Esophagus muscularis mucosa (tissue), 4 donors: ENCODE measurements around the gene VASH2. TPM values are rescaled to one million over a fixed set of nuclear protein-coding genes. Genes with fewer than 3 reads are reported as not detected.

Source experiments
- DNase-seq: peaks from one replicate; pipeline ENCODE4 v3.0.0-alpha.2; 2017; ENCODE audit errors: extremely low spot score
- H3K27ac ChIP-seq, 4 donors: fragments of 200-600 bp; sonication (generic); replicated peaks in 1 of 4; 1 replicate in 3 of 4; 2 replicates in 1 of 4; pipeline ENCODE4 v1.5.1; 2016 to 2019; ENCODE audit warnings: mild to moderate bottlenecking in 1 of 4
- H3K27me3 ChIP-seq, 4 donors: fragments of 200-600 bp; sonication (generic); one replicate each; pipeline versions ENCODE4 v1.5.1 to v1.6.0; 2016 to 2019
- H3K36me3 ChIP-seq, 4 donors: fragments of 200-600 bp; sonication (generic); one replicate each; pipeline ENCODE4 v1.5.1; 2016 to 2019
- H3K4me1 ChIP-seq, 4 donors: fragments of 200-600 bp; sonication (generic); one replicate each; pipeline ENCODE4 v1.5.1; 2016 to 2019
- H3K4me3 ChIP-seq, 4 donors: fragments of 200-600 bp; sonication (generic); 1 replicate in 2 of 4; 2 replicates in 2 of 4; pipeline ENCODE4 v1.5.1; 2016 to 2019; ENCODE audit warnings: mild to moderate bottlenecking in 4 of 4, moderate library complexity in 1 of 4
- H3K9me3 ChIP-seq, 4 donors: fragments of 200-600 bp; sonication (generic); 1 replicate in 3 of 4; 2 replicates in 1 of 4; pipeline ENCODE4 v1.5.1; 2016 to 2019
- EP300 ChIP-seq: sonication (generic); formaldehyde crosslinking; IDR thresholded peaks from one replicate; pipeline ENCODE4 v1.6.1; 2017; ENCODE audit warnings: antibody characterized with exemption
- POLR2A ChIP-seq: fragments of 450-650 bp; IDR thresholded peaks from one replicate; pipeline ENCODE4 v1.6.1; 2017; ENCODE audit warnings: antibody characterized with exemption, moderate library complexity, mild to moderate bottlenecking, low read depth
- POLR2AphosphoS5 ChIP-seq, 2 donors: sonication (generic); formaldehyde crosslinking; IDR thresholded peaks; one replicate each; pipeline ENCODE4 v1.6.1; 2017; ENCODE audit warnings: antibody characterized with exemption in 2 of 2
- WGBS: methylation state at CpG from one replicate; pipeline ENCODE4 v1.1.5; 2018; 5-methylcytosine and 5-hydroxymethylcytosine counted together
- intact Hi-C: fragments of 100-400 bp; cut with DNase I; formaldehyde crosslinking; loops from one replicate; pipeline ENCODE4 v1.15.1; 2023
- total RNA-seq, 4 donors: library from RNA; depleted of rRNA; stranded (reverse); fragments of >200 nt; gene quantifications; one replicate each; pipeline versions ENCODE4 v1.1.0 to v1.2.1, GENCODE V29; 2016
- TF ChIP-seq, protein P1 (sequence below), 3 experiments: fragments of 200-600 bp in 2 of 3; fragments of 450-650 bp in 1 of 3; sonication (generic) in 2 of 3; IDR thresholded peaks; one replicate each; pipeline ENCODE4 v1.5.1; 2017 to 2019; ENCODE audit warnings: antibody characterized with exemption in 3 of 3, mild to moderate bottlenecking in 2 of 3, moderate library complexity in 1 of 3

VASH2 gene
- total RNA-seq, 4 donors from 2014 or later: 1.9 to 8.3 (median 2.6) TPM

DNA sequence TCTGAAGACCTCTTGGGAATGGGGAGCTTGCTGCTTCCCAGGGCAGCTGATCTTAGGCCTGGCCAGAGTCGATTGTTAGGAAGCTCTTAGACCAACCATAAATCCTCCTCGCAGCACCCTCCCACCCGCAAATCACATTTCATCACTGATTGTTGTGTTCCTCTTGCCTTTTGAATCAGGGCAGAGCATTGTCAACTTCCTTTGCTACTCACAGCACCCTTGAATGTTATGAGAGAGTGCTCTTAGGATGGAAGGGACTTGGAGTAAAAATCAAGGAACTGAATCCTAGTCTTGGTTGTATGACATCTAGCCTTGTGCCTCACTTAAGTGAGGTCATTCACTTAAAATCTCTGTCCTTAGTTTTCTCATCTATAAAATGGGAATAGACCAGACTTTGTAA is 3.0 kb downstream of the VASH2 start:
- peaks cover 12 to 32% (median 30%) of the 10 kb centered on the region in 4 donors for H3K4me1 ChIP-seq
- H3K9me3 ChIP-seq: no peaks in the 10 kb centered on the region
- H3K4me3 ChIP-seq: no peak overlapping the region
- DNase-seq: no peak
- H3K27me3 ChIP-seq: peaks cover 0 to 18% (median 0%) of the 10 kb centered on the region in 4 donors
- TF ChIP-seq, protein P1, sequence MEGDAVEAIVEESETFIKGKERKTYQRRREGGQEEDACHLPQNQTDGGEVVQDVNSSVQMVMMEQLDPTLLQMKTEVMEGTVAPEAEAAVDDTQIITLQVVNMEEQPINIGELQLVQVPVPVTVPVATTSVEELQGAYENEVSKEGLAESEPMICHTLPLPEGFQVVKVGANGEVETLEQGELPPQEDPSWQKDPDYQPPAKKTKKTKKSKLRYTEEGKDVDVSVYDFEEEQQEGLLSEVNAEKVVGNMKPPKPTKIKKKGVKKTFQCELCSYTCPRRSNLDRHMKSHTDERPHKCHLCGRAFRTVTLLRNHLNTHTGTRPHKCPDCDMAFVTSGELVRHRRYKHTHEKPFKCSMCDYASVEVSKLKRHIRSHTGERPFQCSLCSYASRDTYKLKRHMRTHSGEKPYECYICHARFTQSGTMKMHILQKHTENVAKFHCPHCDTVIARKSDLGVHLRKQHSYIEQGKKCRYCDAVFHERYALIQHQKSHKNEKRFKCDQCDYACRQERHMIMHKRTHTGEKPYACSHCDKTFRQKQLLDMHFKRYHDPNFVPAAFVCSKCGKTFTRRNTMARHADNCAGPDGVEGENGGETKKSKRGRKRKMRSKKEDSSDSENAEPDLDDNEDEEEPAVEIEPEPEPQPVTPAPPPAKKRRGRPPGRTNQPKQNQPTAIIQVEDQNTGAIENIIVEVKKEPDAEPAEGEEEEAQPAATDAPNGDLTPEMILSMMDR (IDR thresholded peaks at IDR 0.05): no peak
- TF ChIP-seq EP300 (no peak), POLR2A (no peak)
- no peak overlapping the region for H3K27ac ChIP-seq
- 82% methylated on average over 3 of the region's 3 CpGs for WGBS
- intact Hi-C loops: no loop called here
- no peaks in the 10 kb centered on the region for H3K36me3 ChIP-seq

DNA sequence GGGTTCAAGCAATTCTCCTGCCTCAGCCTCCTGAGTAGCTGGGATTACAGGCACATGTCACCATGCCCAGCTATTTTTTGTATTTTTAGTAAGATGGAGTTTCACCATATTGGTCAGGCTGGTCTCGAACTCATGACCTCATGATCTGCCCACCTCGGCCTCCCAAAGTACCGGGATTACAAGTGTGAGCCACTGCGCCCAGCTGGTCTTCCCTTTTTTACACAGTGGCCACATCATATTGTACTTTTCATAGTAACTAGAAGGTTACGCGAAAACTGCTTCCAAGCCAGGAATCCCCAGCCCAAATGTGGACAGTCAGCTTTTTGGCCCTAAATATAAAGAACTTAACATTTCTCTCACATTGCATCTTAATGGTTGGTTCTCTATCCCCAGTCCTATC is 4.2 kb downstream of the VASH2 start:
- WGBS: 94% methylated on average over 6 of the region's 6 CpGs
- no peak for TF ChIP-seq POLR2AphosphoS5 (IDR thresholded peaks at IDR 0.05)
- TF ChIP-seq EP300: no peak
- TF ChIP-seq, protein P1 (IDR thresholded peaks at IDR 0.05): no peak
- no peak for TF ChIP-seq POLR2A
- Histone ChIP-seq H3K4me3 (no peak overlapping the region), H3K9me3 (no peaks in the 10 kb centered on the region), H3K27me3 (peaks cover 0 to 18% (median 0%) of the 10 kb centered on the region in 4 donors), H3K36me3 (peaks cover 0 to 3% (median 0%) of the 10 kb centered on the region in 4 donors), H3K4me1 (peaks cover 12 to 32% (median 30%) of the 10 kb centered on the region in 4 donors), H3K27ac (no peak overlapping the region)
- DNase-seq: no peak
- intact Hi-C loops: no loop called here

DNA sequence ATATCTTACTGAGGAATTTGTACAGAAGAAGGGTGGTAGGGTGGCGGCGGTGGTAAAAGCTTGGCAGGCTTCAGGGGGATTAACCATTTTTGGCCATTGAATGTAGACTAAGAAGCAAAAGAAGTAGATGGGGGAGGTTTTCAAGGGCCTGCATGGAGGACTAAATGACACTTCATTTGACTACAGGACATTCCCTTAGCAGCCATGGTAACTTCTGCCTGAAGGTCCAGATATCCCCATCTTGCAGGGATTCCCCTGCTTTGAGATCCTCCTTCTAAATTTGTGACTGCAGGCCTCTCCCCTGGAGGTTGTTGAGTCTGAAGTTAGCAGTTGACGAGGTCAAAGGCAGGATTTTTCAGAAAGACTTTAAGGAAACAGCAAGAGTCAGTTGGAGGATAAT is 4.8 kb downstream of the VASH2 start:
- 94% methylated on average over 3 of the region's 3 CpGs for WGBS
- TF ChIP-seq POLR2AphosphoS5 (IDR thresholded peaks at IDR 0.05): no peak
- TF ChIP-seq, protein P1 (IDR thresholded peaks at IDR 0.05): no peak
- no peak for TF ChIP-seq POLR2A
- TF ChIP-seq EP300: no peak
- H3K27ac ChIP-seq: no peak overlapping the region

DNA sequence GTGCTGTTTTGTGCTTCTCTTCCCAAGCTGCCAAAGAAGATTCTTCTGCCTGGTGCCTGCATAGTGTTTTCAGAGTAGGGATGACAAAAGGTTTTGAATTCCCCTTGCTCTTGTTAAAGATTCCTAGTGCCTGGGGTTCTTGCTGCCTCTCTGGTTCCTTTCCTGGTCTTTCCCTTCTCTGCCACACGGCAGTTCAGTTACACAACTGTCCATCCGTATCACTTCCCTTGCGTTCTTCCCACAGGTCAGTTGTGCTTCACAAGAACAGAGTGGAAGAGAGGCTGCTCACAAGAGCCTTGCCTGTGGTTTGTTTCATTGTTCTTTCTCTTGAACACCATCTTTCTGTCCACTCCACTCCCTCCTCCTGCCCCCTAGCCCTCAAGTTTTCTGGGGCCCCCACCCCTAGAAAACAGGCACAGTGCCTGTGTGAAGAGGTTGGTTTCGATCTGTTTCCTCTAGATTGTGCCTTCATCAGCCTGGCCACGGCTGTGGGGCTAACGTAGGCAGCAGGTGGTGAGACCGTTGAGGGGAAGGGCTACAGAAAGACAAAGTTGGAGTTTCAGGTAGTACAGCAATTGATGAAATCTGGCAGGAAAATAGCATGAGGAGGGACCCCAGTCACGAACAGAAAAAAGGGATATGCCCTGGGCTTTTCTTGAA is 5.8 kb downstream of the VASH2 start:
- whole genome bisulfite sequencing: 78% methylated on average over 8 of the region's 8 CpGs
- Histone ChIP-seq H3K4me3 (no peak overlapping the region), H3K27me3 (peaks cover 0 to 7% (median 0%) of the 10 kb centered on the region in 4 donors), H3K27ac (no peak overlapping the region), H3K9me3 (no peaks in the 10 kb centered on the region), H3K36me3 (peaks cover 0 to 5% (median 0%) of the 10 kb centered on the region in 4 donors), H3K4me1 (peaks cover 3 to 17% (median 15%) of the 10 kb centered on the region in 4 donors)
- TF ChIP-seq, protein P1 (IDR thresholded peaks at IDR 0.05): no peak
- TF ChIP-seq EP300 (no peak), POLR2A (no peak)
- intact Hi-C loops: no loop called here
- no peak for DNase-seq

More for the DNA sequence above, 4.8 kb downstream of the VASH2 start:
- H3K27me3 ChIP-seq: peaks cover 0 to 17% (median 0%) of the 10 kb centered on the region in 4 donors
- DNase-seq: no peak
- H3K4me1 ChIP-seq: peaks cover 8 to 26% (median 24%) of the 10 kb centered on the region in 4 donors
- no peaks in the 10 kb centered on the region for H3K9me3 ChIP-seq
- intact Hi-C loops: no loop called here
- H3K36me3 ChIP-seq: peaks cover 0 to 5% (median 0%) of the 10 kb centered on the region in 4 donors
- H3K4me3 ChIP-seq: no peak overlapping the region

DNA sequence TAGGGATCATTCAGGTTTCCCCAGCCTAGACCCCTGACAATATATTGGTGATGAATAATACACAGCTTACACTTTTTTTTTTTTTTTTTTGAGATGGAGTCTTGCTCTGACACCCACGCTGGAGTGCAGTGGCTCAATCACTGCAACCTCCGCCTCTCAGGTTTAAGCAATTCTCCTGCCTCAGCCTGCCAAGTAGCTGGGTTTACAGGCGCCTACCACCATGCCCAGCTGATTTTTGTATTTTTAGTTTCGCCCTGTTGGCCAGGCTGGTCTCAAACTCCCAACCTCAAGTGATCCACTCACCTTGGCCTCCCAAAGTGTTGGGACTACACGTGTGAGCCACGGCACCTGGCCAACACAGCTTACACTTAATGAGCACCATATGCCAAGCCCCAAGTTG is 7.2 kb downstream of the VASH2 start:
- Histone ChIP-seq H3K9me3 (no peaks in the 10 kb centered on the region), H3K36me3 (peaks cover 0 to 8% (median 3%) of the 10 kb centered on the region in 4 donors), H3K27me3 (no peaks in the 10 kb centered on the region), H3K4me1 (peaks cover 0 to 3% (median 2%) of the 10 kb centered on the region in 4 donors), H3K4me3 (no peak overlapping the region), H3K27ac (no peak overlapping the region)
- DNase-seq: no peak
- intact Hi-C loops: no loop called here
- TF ChIP-seq, protein P1 (IDR thresholded peaks at IDR 0.05): no peak
- TF ChIP-seq POLR2A: no peak
- TF ChIP-seq EP300: no peak
- TF ChIP-seq POLR2AphosphoS5 (IDR thresholded peaks at IDR 0.05): no peak
- 88% methylated on average over 6 of the region's 6 CpGs for WGBS
